ENCODE results near the gene KRTCAP3. TPM values are rescaled to one million over a fixed set of nuclear protein-coding genes. Genes with fewer than 3 reads are reported as not detected.

KRTCAP3 gene
- total RNA-seq (1.3 and 2.8 TPM in 2 replicates), polyA plus RNA-seq (2.0 and 4.9 TPM in 2 replicates)

- Histone ChIP-seq H3K36me3 (peaks cover 33% of the 10 kb centered on the region), H3K9me3 (ENCODE audit: low read depth) (no peaks in the 10 kb centered on the region), H3K27ac (no peak within 1 kb of the TSS), H3K4me1 (ENCODE audit: low read depth) (no peaks in the 10 kb centered on the region), H3K27me3 (no peaks in the 10 kb centered on the region), H3K4me3 (peak within 1 kb of the TSS; percentile 9)
- peak in 1 of 2 donors; percentile 66 for DNase-seq (ENCODE audit: low read depth in 1 of 2, low spot score in 1 of 2)
- TF ChIP-seq CTCF (IDR thresholded peaks at IDR 0.05; ENCODE audit: low read depth, low read length) = no peak
Measured at GRCh38 chr2:27441958-27442919, at the start of gene KRTCAP3. Gene KRTCAP3, plus strand, starts transcription at chr2:27442381. Its CDS starts 32 bp downstream, at chr2:27442413.

GRCh38 chr2:27393225-27393624 lies 49.0 kb upstream of the KRTCAP3 start:
- Histone ChIP-seq H3K4me3 (no peak overlapping the region), H3K27me3 (no peaks in the 10 kb centered on the region), H3K36me3 (no peaks in the 10 kb centered on the region), H3K9me3 (ENCODE audit: low read depth) (no peaks in the 10 kb centered on the region), H3K27ac (no peak overlapping the region), H3K4me1 (ENCODE audit: low read depth) (no peaks in the 10 kb centered on the region)
- TF ChIP-seq CTCF (IDR thresholded peaks at IDR 0.05; ENCODE audit: low read depth, low read length) = no peak
- DNase-seq (ENCODE audit: low read depth in 1 of 2, low spot score in 1 of 2) = no peak

GRCh38 chr2:27398962-27399361 lies 43.2 kb upstream of the KRTCAP3 start:
- H3K4me1 ChIP-seq (ENCODE audit: low read depth) = no peaks in the 10 kb centered on the region
- DNase-seq (ENCODE audit: low read depth in 1 of 2, low spot score in 1 of 2) = no peak
- H3K36me3 ChIP-seq = no peaks in the 10 kb centered on the region
- H3K27ac ChIP-seq = no peak overlapping the region
- H3K9me3 ChIP-seq (ENCODE audit: low read depth) = no peaks in the 10 kb centered on the region
- no peak for TF ChIP-seq CTCF (IDR thresholded peaks at IDR 0.05; ENCODE audit: low read depth, low read length)
- H3K27me3 ChIP-seq = no peaks in the 10 kb centered on the region
- H3K4me3 ChIP-seq = no peak overlapping the region

- H3K9me3 ChIP-seq (ENCODE audit: low read depth) = no peaks in the 10 kb centered on the region
- no peak overlapping the region for H3K4me3 ChIP-seq
- no peak overlapping the region for H3K27ac ChIP-seq
- no peaks in the 10 kb centered on the region for H3K4me1 ChIP-seq (ENCODE audit: low read depth)
- no peaks in the 10 kb centered on the region for H3K36me3 ChIP-seq
- TF ChIP-seq CTCF (IDR thresholded peaks at IDR 0.05; ENCODE audit: low read depth, low read length) = no peak
- no peak for DNase-seq (ENCODE audit: low read depth in 1 of 2, low spot score in 1 of 2)
- H3K27me3 ChIP-seq = no peaks in the 10 kb centered on the region
Measured at GRCh38 chr2:27400348-27401135, 41.6 kb upstream of the KRTCAP3 start.

GRCh38 chr2:27407798-27408491 lies 34.2 kb upstream of the KRTCAP3 start:
- Histone ChIP-seq H3K4me3 (peak overlapping the region; percentile 72), H3K27me3 (no peaks in the 10 kb centered on the region), H3K36me3 (no peaks in the 10 kb centered on the region), H3K4me1 (ENCODE audit: low read depth) (peaks cover 13% of the 10 kb centered on the region), H3K9me3 (ENCODE audit: low read depth) (no peaks in the 10 kb centered on the region), H3K27ac (peak overlapping the region; percentile 52)
- TF ChIP-seq CTCF (IDR thresholded peaks at IDR 0.05; ENCODE audit: low read depth, low read length) = peak; percentile 54
- peak; percentile 65 to 78 for DNase-seq (ENCODE audit: low read depth in 1 of 2, low spot score in 1 of 2)
